ENCODE data around the gene CLTCL1. TPM values are rescaled to one million over a fixed set of nuclear protein-coding genes. Genes with fewer than 3 reads are reported as not detected.

Gene CLTCL1
- total RNA-seq, 6 experiments from 2014 or later, result 3.5 to 6.6 (median 5.7) TPM

DNA sequence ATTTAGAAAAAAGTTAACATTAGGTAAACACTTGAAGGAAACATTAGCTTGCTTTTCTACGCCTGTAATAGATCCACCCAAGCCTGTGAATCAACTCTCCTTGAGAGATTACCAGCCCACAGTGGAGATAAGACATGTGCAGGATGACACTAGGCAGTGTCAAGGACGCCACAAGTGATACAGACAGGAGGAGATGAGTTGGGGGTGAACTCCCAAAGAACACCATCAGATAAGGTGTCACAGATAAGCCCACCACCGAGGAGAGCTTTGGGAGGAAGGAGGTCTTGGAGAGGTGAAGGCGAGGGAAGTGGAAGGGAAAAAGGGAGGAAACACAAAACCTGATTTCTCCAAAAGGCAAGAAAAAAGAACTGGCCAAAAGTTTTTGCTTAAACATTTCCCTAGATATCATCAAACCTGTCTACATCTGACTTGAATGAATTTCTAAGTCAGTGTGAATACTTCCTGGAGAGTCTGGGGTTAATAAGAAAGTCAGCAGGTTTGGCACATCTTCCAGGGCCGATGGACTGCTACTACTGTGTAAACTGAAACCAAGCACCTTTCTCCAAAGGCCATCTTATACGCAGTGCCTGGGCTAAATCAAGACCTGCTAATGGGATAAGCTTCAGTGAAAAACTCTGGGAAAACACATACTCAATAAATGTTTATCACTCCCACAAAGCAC is 15.5 kb downstream of the CLTCL1 start:
- peak in 1 of 4 donors; percentile 37 for ATAC-seq
- Histone ChIP-seq H3K27ac (no peak overlapping the region), H3K4me3 (no peak overlapping the region), H3K4me1 (no peaks in the 10 kb centered on the region), H3K36me3 (no peaks in the 10 kb centered on the region), H3K27me3 (no peaks in the 10 kb centered on the region), H3K9me3 (no peaks in the 10 kb centered on the region)
- intact Hi-C loops (cut with DNase I), result no loop called here
- 51% methylated on average over 6 of the region's 6 CpGs for WGBS (ENCODE audit: insufficient coverage, low coverage, low lambda C conversion rate, missing lambda C conversion rate)
- no peak for DNase-seq
- TF ChIP-seq, protein P1, sequence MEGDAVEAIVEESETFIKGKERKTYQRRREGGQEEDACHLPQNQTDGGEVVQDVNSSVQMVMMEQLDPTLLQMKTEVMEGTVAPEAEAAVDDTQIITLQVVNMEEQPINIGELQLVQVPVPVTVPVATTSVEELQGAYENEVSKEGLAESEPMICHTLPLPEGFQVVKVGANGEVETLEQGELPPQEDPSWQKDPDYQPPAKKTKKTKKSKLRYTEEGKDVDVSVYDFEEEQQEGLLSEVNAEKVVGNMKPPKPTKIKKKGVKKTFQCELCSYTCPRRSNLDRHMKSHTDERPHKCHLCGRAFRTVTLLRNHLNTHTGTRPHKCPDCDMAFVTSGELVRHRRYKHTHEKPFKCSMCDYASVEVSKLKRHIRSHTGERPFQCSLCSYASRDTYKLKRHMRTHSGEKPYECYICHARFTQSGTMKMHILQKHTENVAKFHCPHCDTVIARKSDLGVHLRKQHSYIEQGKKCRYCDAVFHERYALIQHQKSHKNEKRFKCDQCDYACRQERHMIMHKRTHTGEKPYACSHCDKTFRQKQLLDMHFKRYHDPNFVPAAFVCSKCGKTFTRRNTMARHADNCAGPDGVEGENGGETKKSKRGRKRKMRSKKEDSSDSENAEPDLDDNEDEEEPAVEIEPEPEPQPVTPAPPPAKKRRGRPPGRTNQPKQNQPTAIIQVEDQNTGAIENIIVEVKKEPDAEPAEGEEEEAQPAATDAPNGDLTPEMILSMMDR (IDR thresholded peaks at IDR 0.05), result no peak
- no peak for TF ChIP-seq POLR2A (IDR thresholded peaks at IDR 0.05)

GRCh38 chr22:19275513-19275912 is 16.0 kb downstream of the CLTCL1 start:
- TF ChIP-seq, protein P1 (IDR thresholded peaks at IDR 0.05), result no peak
- no peak for TF ChIP-seq POLR2A (IDR thresholded peaks at IDR 0.05)
- 93% methylated on average over 5 of the region's 7 CpGs for WGBS (ENCODE audit: insufficient coverage, low coverage, low lambda C conversion rate, missing lambda C conversion rate)
- Histone ChIP-seq H3K27me3 (no peaks in the 10 kb centered on the region), H3K4me3 (no peak overlapping the region), H3K27ac (no peak overlapping the region), H3K36me3 (no peaks in the 10 kb centered on the region), H3K9me3 (no peaks in the 10 kb centered on the region), H3K4me1 (no peaks in the 10 kb centered on the region)
- ATAC-seq (no peak), DNase-seq (no peak)
- intact Hi-C loops (cut with DNase I), result no loop called here

- intact Hi-C loops (cut with DNase I), result no loop called here
- WGBS (ENCODE audit: insufficient coverage, low coverage, low lambda C conversion rate, missing lambda C conversion rate), result 97% methylated on average over 4 of the region's 8 CpGs
- Histone ChIP-seq H3K9me3 (no peaks in the 10 kb centered on the region), H3K27me3 (no peaks in the 10 kb centered on the region), H3K4me3 (no peak overlapping the region), H3K27ac (no peak overlapping the region), H3K4me1 (no peaks in the 10 kb centered on the region), H3K36me3 (no peaks in the 10 kb centered on the region)
- no peak for TF ChIP-seq POLR2A (IDR thresholded peaks at IDR 0.05)
- TF ChIP-seq, protein P1 (IDR thresholded peaks at IDR 0.05), result no peak
- no peak for DNase-seq
- ATAC-seq, result no peak
Observed at GRCh38 chr22:19275104-19275503, 16.4 kb downstream of the CLTCL1 start.

GRCh38 chr22:19271856-19272535 is 19.5 kb downstream of the CLTCL1 start:
- peak; percentile 23 for TF ChIP-seq POLR2A (IDR thresholded peaks at IDR 0.05)
- TF ChIP-seq, protein P1 (IDR thresholded peaks at IDR 0.05), result no peak
- Histone ChIP-seq H3K36me3 (no peaks in the 10 kb centered on the region), H3K27ac (peak overlapping the region; percentile 45 to 60 (median 60)), H3K4me3 (no peak overlapping the region), H3K27me3 (no peaks in the 10 kb centered on the region), H3K9me3 (no peaks in the 10 kb centered on the region), H3K4me1 (no peaks in the 10 kb centered on the region)
- DNase-seq, result peak; percentile 54 to 59 (median 55)
- WGBS (ENCODE audit: insufficient coverage, low coverage, low lambda C conversion rate, missing lambda C conversion rate), result 43% methylated on average over 10 of the region's 10 CpGs
- peak; percentile 74 to 92 (median 80) for ATAC-seq
- intact Hi-C loops (cut with DNase I), result no loop called here

All from right lobe of liver (tissue), 6 donors.